A673 (cell line): Measurements from ENCODE around the gene PPARG. TPM values are rescaled to one million over a fixed set of nuclear protein-coding genes. Genes with fewer than 3 reads are reported as not detected.
"Not testable (repeated sequence)": the region's sequence is repeated elsewhere in the genome, so short reads cannot be mapped to it uniquely, and the experiment has no call there.

Source experiments
- BruUV-seq: library from RNA; stranded (reverse); fragments of 400-500 nt; replicated peaks from 2 replicates; lab custom pipeline; 2021; lab: Mats Ljungman, UMichigan
- CTCF ChIA-PET: fragments of 300-600 bp; sonication (Branson Sonifier 250); formaldehyde crosslinking; loops from one replicate; lab custom pipeline; 2022; ENCODE audit warnings: antibody characterized with exemption; lab: Charles Lee
- POLR2A ChIA-PET: fragments of 300-600 bp; sonication (Branson Sonifier 250); formaldehyde crosslinking; loops from one replicate; lab custom pipeline; 2022; ENCODE audit warnings: antibody characterized with exemption; ENCODE audit not compliant: low non-redundant PET; lab: Charles Lee
- DNase-seq: peaks from one replicate; pipeline ENCODE4 v3.0.0-alpha.2; 2015; ENCODE audit warnings: low spot score
- H3K27ac ChIP-seq: fragments of 200-600 bp; sonication (generic); 2 replicates; pipeline ENCODE4 v1.5.1; 2016; ENCODE audit warnings: mixed run types, low read depth, mild to moderate bottlenecking, mixed read lengths, antibody characterized with exemption, low read length; ENCODE audit not compliant: poor library complexity, severe bottlenecking
- H3K27me3 ChIP-seq: fragments of 200-600 bp; sonication (generic); replicated peaks from 2 replicates; pipeline ENCODE4 v1.6.1; 2017; ENCODE audit warnings: mixed run types, low read depth, mild to moderate bottlenecking, mixed read lengths, antibody characterized with exemption, low read length; ENCODE audit not compliant: insufficient read depth, poor library complexity
- H3K36me3 ChIP-seq: fragments of 200-600 bp; sonication (generic); 2 replicates; pipeline ENCODE4 v1.6.1; 2016; ENCODE audit warnings: mixed run types, mild to moderate bottlenecking, mixed read lengths, antibody characterized with exemption, low read length; ENCODE audit not compliant: insufficient read depth, poor library complexity, severe bottlenecking
- H3K4me1 ChIP-seq: fragments of 200-600 bp; sonication (generic); 2 replicates; pipeline ENCODE4 v1.6.1; 2017; ENCODE audit warnings: mixed run types, mild to moderate bottlenecking, mixed read lengths, antibody characterized with exemption, low read length; ENCODE audit not compliant: insufficient read depth, poor library complexity, severe bottlenecking
- H3K4me3 ChIP-seq: fragments of 200-600 bp; sonication (generic); 2 replicates; pipeline ENCODE4 v1.5.1; 2016; ENCODE audit warnings: low read depth, mixed run types, mild to moderate bottlenecking, mixed read lengths, low read length; ENCODE audit not compliant: poor library complexity, severe bottlenecking
- H3K9me3 ChIP-seq: fragments of 200-600 bp; sonication (generic); 2 replicates; pipeline ENCODE4 v1.6.1; 2016; ENCODE audit warnings: mixed run types, low read depth, mild to moderate bottlenecking, mixed read lengths, antibody characterized with exemption, low read length; ENCODE audit not compliant: poor library complexity, severe bottlenecking
- CTCF ChIP-seq: fragments of 300-800, 200-600 bp; sonication (generic); conservative IDR thresholded peaks from 2 replicates; pipeline ENCODE4 v1.5.1; 2017; ENCODE audit warnings: low read depth, mild to moderate bottlenecking, antibody characterized with exemption, low read length, moderate library complexity, mixed read lengths
- EZH2 ChIP-seq: fragments of 200-600 bp; sonication (generic); IDR thresholded peaks from 2 replicates; pipeline ENCODE4 v1.6.1; 2017; ENCODE audit warnings: borderline replicate concordance, low read depth, mild to moderate bottlenecking, mixed read lengths, antibody characterized with exemption, low read length; ENCODE audit not compliant: poor library complexity, severe bottlenecking
- intact Hi-C: fragments of 100-400 bp; cut with micrococcal nuclease; formaldehyde crosslinking; loops from one replicate; pipeline ENCODE4 v1.10.0; 2022; ENCODE audit not compliant: unreplicated experiment
- total RNA-seq: library from RNA; stranded (reverse); gene quantifications from 2 replicates; pipeline ENCODE4 v1.2.3, GENCODE V29; 2021

The PPARG gene
- total RNA-seq, 1 experiment from 2014 or later: 0.62 TPM

GRCh38 chr3:12476238-12476897 is 187.5 kb downstream of the PPARG start:
- Histone ChIP-seq H3K36me3 (no peaks in the 10 kb centered on the region), H3K27ac (no peak overlapping the region), H3K27me3 (no peaks in the 10 kb centered on the region), H3K4me1 (no peaks in the 10 kb centered on the region), H3K9me3 (no peaks in the 10 kb centered on the region), H3K4me3 (no peak overlapping the region)
- BruUV-seq: no TSS peak
- ChIA-PET CTCF (no interaction called here), POLR2A (no interaction called here)
- intact Hi-C loops: no loop called here
- TF ChIP-seq EZH2 (no peak), CTCF (no peak)
- no peak for DNase-seq

DNA sequence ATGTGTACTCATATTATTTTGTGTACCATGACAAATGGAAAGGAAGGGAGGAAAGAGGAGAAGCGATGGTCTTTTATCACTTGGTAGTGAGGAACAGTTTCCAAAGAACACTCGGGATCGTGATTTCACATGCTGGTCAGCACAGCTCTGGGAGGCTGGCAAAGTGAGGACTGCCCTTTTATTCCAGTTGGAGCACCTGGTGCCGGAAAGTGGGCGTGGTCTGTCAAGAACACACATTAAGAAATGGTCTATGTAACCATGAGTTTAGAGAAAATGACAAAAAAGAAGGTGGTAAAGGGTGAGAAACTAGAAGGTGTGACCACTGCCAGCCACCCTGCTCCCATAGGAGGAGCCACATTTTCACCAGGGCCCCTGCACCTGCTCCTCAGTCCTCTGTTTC is 188.4 kb downstream of the PPARG start:
- no peaks in the 10 kb centered on the region for H3K36me3 ChIP-seq
- no peak overlapping the region for H3K27ac ChIP-seq
- no peaks in the 10 kb centered on the region for H3K27me3 ChIP-seq
- H3K4me1 ChIP-seq: no peaks in the 10 kb centered on the region
- ChIA-PET POLR2A (no interaction called here), CTCF (no interaction called here)
- H3K4me3 ChIP-seq: no peak overlapping the region
- H3K9me3 ChIP-seq: no peaks in the 10 kb centered on the region
- BruUV-seq: no TSS peak
- DNase-seq: no peak
- no peak for TF ChIP-seq EZH2
- intact Hi-C loops: no loop called here

GRCh38 chr3:12478326-12478725 is 189.5 kb downstream of the PPARG start:
- Histone ChIP-seq H3K27ac (no peak overlapping the region), H3K36me3 (no peaks in the 10 kb centered on the region), H3K9me3 (no peaks in the 10 kb centered on the region), H3K4me3 (no peak overlapping the region), H3K4me1 (no peaks in the 10 kb centered on the region), H3K27me3 (no peaks in the 10 kb centered on the region)
- TF ChIP-seq CTCF (no peak), EZH2 (no peak)
- BruUV-seq: no TSS peak
- DNase-seq: no peak
- intact Hi-C loops: no loop called here
- POLR2A ChIA-PET: no interaction called here
- CTCF ChIA-PET: interaction anchor here (2.7 kb wide), 1 partner anchor 343 kb away, joined by 35 read pairs; no protein-coding TSS in a partner anchor

- H3K4me1 ChIP-seq, H3K36me3 ChIP-seq, POLR2A ChIA-PET, BruUV-seq, H3K27ac ChIP-seq, H3K4me3 ChIP-seq, H3K27me3 ChIP-seq, H3K9me3 ChIP-seq, intact Hi-C loops, DNase-seq: not testable (repeated sequence)
- CTCF ChIA-PET: interaction anchor here (0.6 to 2.7 kb wide), 12 partner anchors 9 to 1116 kb away, joined by 3 to 35 read pairs (median 3); no protein-coding TSS in a partner anchor
These were observed 190.3 kb downstream of the PPARG start for GRCh38 chr3:12479198-12479597.
